ENCODE data around the gene CBX8. TPM values are rescaled to one million over a fixed set of nuclear protein-coding genes. Genes with fewer than 3 reads are reported as not detected.

CBX8 gene
- total and polyA plus RNA-seq, 2 of the 8 experiments (the other 6 are each of a cell fraction or from before 2014, with no cell fraction given) = 0.09 to 2.1 TPM

Other genes with a start within 250 kb of the CBX8 start
- 19.7 and 26.2 TPM in 2 replicates for gene RBFOX3, start 186.0 kb downstream of the CBX8 start, total RNA-seq (2021; fragmentation: NEBNext Ultra II Directional; extraction: Animal tissue kit (Norgen Biotek cat#: 25700))
- 8.0 and 13.9 TPM in 2 replicates for gene RBFOX3, start 186.0 kb downstream of the CBX8 start, polyA plus RNA-seq (2011; rRNA removed)
- gene ENPP7, start 66.1 kb downstream of the CBX8 start, total RNA-seq (2021; fragmentation: NEBNext Ultra II Directional; extraction: Animal tissue kit (Norgen Biotek cat#: 25700)) = not detected in 2 replicates
- gene ENPP7, start 66.1 kb downstream of the CBX8 start, polyA plus RNA-seq (2011; rRNA removed) = not detected in 2 replicates
- gene CBX2, start 18.9 kb downstream of the CBX8 start, total RNA-seq (2021; fragmentation: NEBNext Ultra II Directional; extraction: Animal tissue kit (Norgen Biotek cat#: 25700)) = 83.9 and 85.9 TPM in 2 replicates
- gene CBX2, start 18.9 kb downstream of the CBX8 start, polyA plus RNA-seq (2011; rRNA removed) = 64.3 and 86.5 TPM in 2 replicates
- gene CBX4, start 42.4 kb upstream of the CBX8 start, total RNA-seq (2021; fragmentation: NEBNext Ultra II Directional; extraction: Animal tissue kit (Norgen Biotek cat#: 25700)) = 3.2 and 4.0 TPM in 2 replicates
- gene CBX4, start 42.4 kb upstream of the CBX8 start, polyA plus RNA-seq (2011; rRNA removed) = 1.8 and 3.6 TPM in 2 replicates
- 109 and 111 TPM in 2 replicates for gene TBC1D16, start 238.8 kb upstream of the CBX8 start, total RNA-seq (2021; fragmentation: NEBNext Ultra II Directional; extraction: Animal tissue kit (Norgen Biotek cat#: 25700))
- 21.1 and 29.7 TPM in 2 replicates for gene TBC1D16, start 238.8 kb upstream of the CBX8 start, polyA plus RNA-seq (2011; rRNA removed)
- 11.5 and 11.6 TPM in 2 replicates for gene CCDC40, start 239.6 kb upstream of the CBX8 start, total RNA-seq (2021; fragmentation: NEBNext Ultra II Directional; extraction: Animal tissue kit (Norgen Biotek cat#: 25700))
- 4.1 and 4.8 TPM in 2 replicates for gene CCDC40, start 239.6 kb upstream of the CBX8 start, polyA plus RNA-seq (2011; rRNA removed)

Data from H1 (cell line).